IMR-90 (cell line): ENCODE measurements around the gene TLR3. TPM values are rescaled to one million over a fixed set of nuclear protein-coding genes. Genes with fewer than 3 reads are reported as not detected.

Experiments
- ATAC-seq: fragments of 200-7000 bp; cut with Tn5 transposase; 2 replicates; pipeline ENCODE4 v1.9.1; 2020; ENCODE audit warnings: low read depth, mild to moderate bottlenecking, moderate library complexity
- BruUV-seq: library from RNA; stranded (reverse); fragments of 400-500 nt; replicated peaks from 2 replicates; lab custom pipeline; 2021; lab: Mats Ljungman, UMichigan
- CTCF ChIA-PET: fragments of 300-600 bp; formaldehyde crosslinking; extraction: SDS; loops from one replicate; lab custom pipeline; 2021; ENCODE audit warnings: antibody characterized with exemption; lab: Yijun Ruan, JAX
- POLR2A ChIA-PET: fragments of 300-600 bp; sonication (Branson Sonifier 250); formaldehyde crosslinking; loops from one replicate; lab custom pipeline; 2022; ENCODE audit warnings: antibody characterized with exemption; ENCODE audit not compliant: unreplicated experiment; lab: Charles Lee
- DNase-seq: peaks from one replicate; pipeline ENCODE4 v3.0.0; 2013
- H2AFZ ChIP-seq: replicated peaks from 2 replicates; pipeline ENCODE3; 2013; ENCODE audit warnings: low read length, mild to moderate bottlenecking; ENCODE audit not compliant: poor library complexity
- H2AK5ac ChIP-seq: 2 replicates; pipeline ENCODE4 v1.6.1; 2013; ENCODE audit warnings: low read depth, low read length, inconsistent platforms
- H2AK9ac ChIP-seq: replicated peaks from 2 replicates; pipeline ENCODE3; 2013; ENCODE audit warnings: mild to moderate bottlenecking, low read depth, low read length, moderate library complexity; ENCODE audit not compliant: poor library complexity
- H2BK120ac ChIP-seq: 2 replicates; pipeline ENCODE4 v1.6.1; 2013; ENCODE audit warnings: low read depth, low read length, inconsistent platforms
- H2BK15ac ChIP-seq: 3 replicates; pipeline ENCODE4 v1.6.1; 2013; ENCODE audit warnings: low read depth, low read length, inconsistent platforms
- H2BK20ac ChIP-seq: 2 replicates; pipeline ENCODE4 v1.6.1; 2013; ENCODE audit warnings: low read depth, mild to moderate bottlenecking, inconsistent platforms, low read length, moderate library complexity
- H2BK5ac ChIP-seq: 2 replicates; pipeline ENCODE4 v1.6.1; 2013; ENCODE audit warnings: mild to moderate bottlenecking, low read depth, low read length, inconsistent platforms; ENCODE audit not compliant: poor library complexity, severe bottlenecking
- H3K14ac ChIP-seq: replicated peaks from 2 replicates; pipeline ENCODE4 v1.6.1; 2013; ENCODE audit warnings: low read depth, low read length, inconsistent platforms
- H3K18ac ChIP-seq: 2 replicates; pipeline ENCODE4 v1.6.1; 2013; ENCODE audit warnings: low read depth, low read length, control low read depth
- H3K23ac ChIP-seq: 2 replicates; pipeline ENCODE4 v1.6.1; 2013; ENCODE audit warnings: low read depth, low read length, inconsistent platforms
- H3K27ac ChIP-seq: 2 replicates; pipeline ENCODE4 v1.5.1; 2013; ENCODE audit warnings: mild to moderate bottlenecking, control low read depth, low read length; ENCODE audit not compliant: insufficient read depth
- H3K27me3 ChIP-seq: 2 replicates; pipeline ENCODE4 v1.6.1; 2013; ENCODE audit warnings: low read length; ENCODE audit not compliant: control insufficient read depth, insufficient read depth
- H3K36me3 ChIP-seq: 2 replicates; pipeline ENCODE4 v1.6.1; 2013; ENCODE audit warnings: low read length, mixed read lengths; ENCODE audit not compliant: control insufficient read depth, insufficient read depth
- H3K4ac ChIP-seq: 2 replicates; pipeline ENCODE4 v1.6.1; 2013; ENCODE audit warnings: low read depth, low read length, inconsistent platforms
- H3K4me1 ChIP-seq: 2 replicates; pipeline ENCODE4 v1.6.1; 2013; ENCODE audit warnings: low read length, mixed read lengths; ENCODE audit not compliant: control insufficient read depth, insufficient read depth
- H3K4me2 ChIP-seq: 2 replicates; pipeline ENCODE4 v1.6.1; 2013; ENCODE audit warnings: low read depth, mild to moderate bottlenecking, control low read depth, low read length, moderate library complexity
- H3K4me3 ChIP-seq: 2 replicates; pipeline ENCODE4 v1.5.1; 2013; ENCODE audit warnings: low read depth, mild to moderate bottlenecking, control low read depth, low read length, moderate library complexity; ENCODE audit not compliant: insufficient read depth
- H3K56ac ChIP-seq: 2 replicates; pipeline ENCODE4 v1.6.1; 2013; ENCODE audit warnings: low read length, inconsistent platforms; ENCODE audit not compliant: insufficient read depth; ENCODE audit errors: extremely low read depth
- H3K79me1 ChIP-seq, 2 experiments: 2 replicates each; pipeline ENCODE4 v1.6.1; 2013; ENCODE audit warnings: low read length in 2 of 2, inconsistent platforms in 1 of 2, low read depth in 1 of 2
- H3K9ac ChIP-seq: 2 replicates; pipeline ENCODE4 v1.6.1; 2013; ENCODE audit warnings: low read depth, low read length, control low read depth
- H3K9me1 ChIP-seq: 2 replicates; pipeline ENCODE4 v1.6.1; 2013; ENCODE audit warnings: low read length, inconsistent platforms; ENCODE audit not compliant: insufficient read depth
- H3K9me3 ChIP-seq: 2 replicates; pipeline ENCODE4 v1.6.1; 2013; ENCODE audit warnings: low read length; ENCODE audit not compliant: control insufficient read depth, insufficient read depth
- H4K20me1 ChIP-seq: 2 replicates; pipeline ENCODE4 v1.6.1; 2013; ENCODE audit warnings: low read length, inconsistent platforms; ENCODE audit not compliant: insufficient read depth
- H4K5ac ChIP-seq: 2 replicates; pipeline ENCODE4 v1.6.1; 2013; ENCODE audit warnings: mild to moderate bottlenecking, low read depth, low read length, control low read depth
- H4K8ac ChIP-seq, 2 experiments: 2 replicates each; pipeline ENCODE4 v1.6.1; 2013; ENCODE audit warnings: low read depth in 2 of 2, low read length in 2 of 2, control low read depth in 1 of 2, inconsistent platforms in 1 of 2
- H4K91ac ChIP-seq: 2 replicates; pipeline ENCODE4 v1.6.1; 2013; ENCODE audit warnings: low read depth, low read length, inconsistent platforms; ENCODE audit not compliant: insufficient read depth
- BHLHE40 ChIP-seq: fragments of 150-350 bp; IDR thresholded peaks from 2 replicates; pipeline ENCODE4 v1.6.1; 2016; ENCODE audit warnings: mild to moderate bottlenecking, low read depth, low read length
- CEBPB ChIP-seq: IDR thresholded peaks from 2 replicates; pipeline ENCODE4 v1.6.1; 2012; ENCODE audit warnings: low read depth, low read length, improper control_type of control experiment
- CHD1 ChIP-seq: IDR thresholded peaks from 2 replicates; pipeline ENCODE4 v1.6.1; 2012; ENCODE audit warnings: low read depth, low read length, improper control_type of control experiment
- CTCF ChIP-seq: conservative IDR thresholded peaks from 2 replicates; pipeline ENCODE4 v1.5.1; 2012; ENCODE audit warnings: mild to moderate bottlenecking, low read depth, low read length, improper control_type of control experiment
- FOS ChIP-seq: fragments of 150-350 bp; IDR thresholded peaks from 2 replicates; pipeline ENCODE4 v1.6.1; 2016; ENCODE audit warnings: low read depth, low read length
- MAFK ChIP-seq: IDR thresholded peaks from 2 replicates; pipeline ENCODE4 v1.6.1; 2012; ENCODE audit warnings: low read depth, low read length, improper control_type of control experiment
- MAZ ChIP-seq: IDR thresholded peaks from 2 replicates; pipeline ENCODE4 v1.6.1; 2012; ENCODE audit warnings: low read depth, mild to moderate bottlenecking, low read length, improper control_type of control experiment, moderate library complexity, borderline replicate concordance
- MXI1 ChIP-seq: IDR thresholded peaks from 2 replicates; pipeline ENCODE4 v1.6.1; 2012; ENCODE audit warnings: low read depth, mild to moderate bottlenecking, low read length, moderate library complexity, borderline replicate concordance
- NFE2L2 ChIP-seq: fragments of 150-350 bp; IDR thresholded peaks from 2 replicates; pipeline ENCODE4 v1.6.1; 2016; ENCODE audit warnings: low read depth, mild to moderate bottlenecking, low read length
- POLR2A ChIP-seq: IDR thresholded peaks from 2 replicates; pipeline ENCODE4 v1.6.1; 2012; ENCODE audit warnings: mild to moderate bottlenecking, low read depth, low read length
- RAD21 ChIP-seq: IDR thresholded peaks from 2 replicates; pipeline ENCODE4 v1.6.1; 2012; ENCODE audit warnings: low read length, improper control_type of control experiment
- RCOR1 ChIP-seq: IDR thresholded peaks from 2 replicates; pipeline ENCODE4 v1.6.1; 2012; ENCODE audit warnings: mild to moderate bottlenecking, low read length, improper control_type of control experiment; ENCODE audit not compliant: insufficient replicate concordance
- RFX5 ChIP-seq: IDR thresholded peaks from 2 replicates; pipeline ENCODE4 v1.8.0; 2012; ENCODE audit warnings: low read depth, mild to moderate bottlenecking, low read length, moderate library complexity
- SMC3 ChIP-seq: fragments of 150-350 bp; IDR thresholded peaks from 2 replicates; pipeline ENCODE4 v1.6.1; 2016; ENCODE audit warnings: low read depth, mild to moderate bottlenecking, antibody characterized with exemption, low read length, moderate library complexity
- USF2 ChIP-seq: fragments of 150-350 bp; IDR thresholded peaks from 2 replicates; pipeline ENCODE4 v1.6.1; 2017; ENCODE audit warnings: mild to moderate bottlenecking, antibody characterized with exemption, low read length, low read depth
- WGBS, 2 experiments: methylation state at CpG; one replicate each; pipeline versions ENCODE4 v1.1.5 to v1.1.7; 2013; ENCODE audit warnings: missing lambda C conversion rate in 2 of 2; ENCODE audit not compliant: insufficient read length in 1 of 2; ENCODE audit errors: extremely low coverage in 2 of 2; 5-methylcytosine and 5-hydroxymethylcytosine counted together
- dilution Hi-C: fragments of 300-500 bp; cut with HindIII; formaldehyde crosslinking; loops from one replicate; pipeline ENCODE4 v1.14.3; 2018; ENCODE audit warnings: low sequenced_read_pairs; ENCODE audit not compliant: unreplicated experiment
- in situ Hi-C: fragments of 300-500 bp; cut with MboI; formaldehyde crosslinking; loops from 3 replicates; pipeline ENCODE4 v1.14.3; 2019; ENCODE audit warnings: low sequenced_read_pairs, inconsistent platforms, mixed read lengths
- intact Hi-C: fragments of 100-400 bp; cut with micrococcal nuclease; formaldehyde crosslinking; loops from 2 replicates; pipeline ENCODE4 v1.10.0; 2022
- polyA plus RNA-seq, 3 experiments: library from polyadenylated mRNA; depleted of rRNA; stranded (reverse); fragments of >200 nt; gene quantifications; 2 replicates each; pipeline ENCODE4 v1.2.3, GENCODE V29; 2012; ENCODE audit warnings: low replicate concordance in 1 of 3
- total RNA-seq: library from RNA; depleted of rRNA; stranded (reverse); fragments of >200 nt; gene quantifications from 2 replicates; pipeline ENCODE4 v1.2.3, GENCODE V29; 2012
- TF ChIP-seq, protein P1 (sequence below): fragments of 150-350 bp; IDR thresholded peaks from 2 replicates; pipeline ENCODE4 v1.6.1; 2016; ENCODE audit warnings: low read depth, mild to moderate bottlenecking, low read length, moderate library complexity, borderline replicate concordance

Gene TLR3
- total and polyA plus RNA-seq, 2 of the 4 experiments (the other 2 are of a cell fraction), result 0.12 to 0.36 TPM

- WGBS, 2 experiments, result 76% methylated on average over 3 of the region's 17 CpGs; no CpG with 5 or more reads in 1 of the 2 experiments
- no peak overlapping the region for H4K5ac ChIP-seq
- no peak overlapping the region for H2BK20ac ChIP-seq
- H3K27ac ChIP-seq, result no peak overlapping the region
- intact Hi-C loops, result no loop called here
- H2AK5ac ChIP-seq, result no peak overlapping the region
- CTCF ChIA-PET, result no interaction called here
- H3K4me1 ChIP-seq, result no peaks in the 10 kb centered on the region
- no peak overlapping the region for H3K4me3 ChIP-seq
- no peak for ATAC-seq
- no peak for DNase-seq
- H4K91ac ChIP-seq, result no peak overlapping the region
- POLR2A ChIA-PET, result no interaction called here
- H3K14ac ChIP-seq, result no peak overlapping the region
- no peaks in the 10 kb centered on the region for H3K9me1 ChIP-seq
- no peak overlapping the region for H2BK120ac ChIP-seq
- H3K27me3 ChIP-seq, result peaks cover 3% of the 10 kb centered on the region; the same call in 1 of the 2 replicates
- no peak overlapping the region for H4K8ac ChIP-seq
- H3K18ac ChIP-seq, result no peak overlapping the region
- H3K79me1 ChIP-seq, result no peaks in the 10 kb centered on the region
- H3K4me2 ChIP-seq, result no peak overlapping the region
- no TSS peak for BruUV-seq
- H2BK15ac ChIP-seq, result no peak overlapping the region
- no peak overlapping the region for H2BK5ac ChIP-seq
- in situ Hi-C loops, result no loop called here
- no peak overlapping the region for H3K9ac ChIP-seq
- H3K4ac ChIP-seq, result no peak overlapping the region
- no peaks in the 10 kb centered on the region for H3K9me3 ChIP-seq
- H3K23ac ChIP-seq, result no peak overlapping the region
- no peak overlapping the region for H2AFZ ChIP-seq
- no peak for TF ChIP-seq RCOR1
- no peak for TF ChIP-seq FOS
- no peak for TF ChIP-seq MAFK
- TF ChIP-seq CEBPB, result no peak
- TF ChIP-seq CTCF, result no peak
- no peak for TF ChIP-seq NFE2L2
- no peak for TF ChIP-seq SMC3
- TF ChIP-seq BHLHE40, result no peak
- no peak for TF ChIP-seq MXI1
- no peak for TF ChIP-seq RFX5
- no peak for TF ChIP-seq RAD21
- TF ChIP-seq, protein P1, sequence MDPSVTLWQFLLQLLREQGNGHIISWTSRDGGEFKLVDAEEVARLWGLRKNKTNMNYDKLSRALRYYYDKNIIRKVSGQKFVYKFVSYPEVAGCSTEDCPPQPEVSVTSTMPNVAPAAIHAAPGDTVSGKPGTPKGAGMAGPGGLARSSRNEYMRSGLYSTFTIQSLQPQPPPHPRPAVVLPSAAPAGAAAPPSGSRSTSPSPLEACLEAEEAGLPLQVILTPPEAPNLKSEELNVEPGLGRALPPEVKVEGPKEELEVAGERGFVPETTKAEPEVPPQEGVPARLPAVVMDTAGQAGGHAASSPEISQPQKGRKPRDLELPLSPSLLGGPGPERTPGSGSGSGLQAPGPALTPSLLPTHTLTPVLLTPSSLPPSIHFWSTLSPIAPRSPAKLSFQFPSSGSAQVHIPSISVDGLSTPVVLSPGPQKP, result no peak
- TF ChIP-seq CHD1, result no peak
- TF ChIP-seq USF2, result no peak
- TF ChIP-seq MAZ, result no peak
- no peak for TF ChIP-seq POLR2A
- dilution Hi-C loops, result no loop called here
- H3K36me3 ChIP-seq, result no peaks in the 10 kb centered on the region
- no peak overlapping the region for H2AK9ac ChIP-seq
- no peak overlapping the region for H3K56ac ChIP-seq
- no peaks in the 10 kb centered on the region for H4K20me1 ChIP-seq
Measured at GRCh38 chr4:186092296-186092695, 23.3 kb downstream of the TLR3 start.
